Measurements from ENCODE around the gene FUT3.

The FUT3 gene

DNA sequence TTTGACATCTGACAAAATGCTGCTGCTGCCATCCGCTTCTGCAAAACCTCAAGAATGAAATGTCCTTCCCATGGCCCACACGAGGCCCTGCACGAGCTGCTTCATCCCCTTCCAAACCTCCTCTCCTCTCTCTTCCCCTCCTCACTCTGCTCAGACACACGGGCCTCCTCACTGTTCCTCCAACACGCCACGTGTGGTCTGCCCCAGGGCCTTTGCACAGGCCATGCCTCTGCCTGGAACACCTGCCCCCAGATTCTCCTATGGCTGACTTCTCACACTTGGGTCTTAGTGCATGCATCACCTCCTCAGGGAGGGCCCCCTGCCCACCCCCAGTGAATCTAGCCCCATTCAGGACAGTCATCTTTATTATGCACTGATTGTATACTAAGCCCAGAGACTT is 30.5 kb downstream of the FUT3 start:
- H3K4me1 Mint-ChIP-seq (ENCODE audit: low read depth in 2 of 2), result no peaks in the 10 kb centered on the region
- peaks cover 14 to 22% of the 10 kb centered on the region in 2 donors for H3K27me3 Mint-ChIP-seq
- peaks cover 6% of the 10 kb centered on the region for H3K36me3 Mint-ChIP-seq (ENCODE audit: insufficient read depth)
- DNase-seq (no peak), ATAC-seq (replicated peaks) (no peak)
- peaks cover 0 to 2% of the 10 kb centered on the region in 2 donors for H3K9me3 Mint-ChIP-seq
- H3K27ac Mint-ChIP-seq, result no peak overlapping the region
- no peak overlapping the region for H3K4me3 Mint-ChIP-seq

DNA sequence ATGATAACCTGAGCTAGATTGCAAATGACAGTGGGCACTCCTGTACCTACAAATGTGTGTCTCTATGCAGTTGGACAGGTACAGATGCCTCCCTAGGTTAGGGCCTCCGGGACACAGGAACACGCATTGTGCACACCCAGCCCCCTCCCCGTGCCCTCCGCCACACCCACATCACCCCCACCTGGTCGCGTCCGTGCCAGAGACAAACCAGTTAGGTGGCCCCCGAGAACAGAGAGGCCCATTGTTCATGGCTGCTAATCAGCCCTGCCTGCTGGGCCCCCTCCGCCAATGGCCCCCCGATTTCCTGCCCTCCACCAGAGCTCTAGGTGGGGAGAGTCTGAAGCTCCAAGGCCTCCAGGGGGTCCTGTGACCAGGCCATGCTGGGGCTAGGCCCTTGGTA is 32.7 kb downstream of the FUT3 start:
- DNase-seq, result no peak
- H3K4me1 Mint-ChIP-seq (ENCODE audit: low read depth in 2 of 2), result no peaks in the 10 kb centered on the region
- H3K36me3 Mint-ChIP-seq (ENCODE audit: insufficient read depth), result peaks cover 4% of the 10 kb centered on the region
- peaks cover 0 to 2% of the 10 kb centered on the region in 2 donors for H3K9me3 Mint-ChIP-seq
- peaks cover 14 to 22% of the 10 kb centered on the region in 2 donors for H3K27me3 Mint-ChIP-seq
- no peak overlapping the region for H3K4me3 Mint-ChIP-seq
- ATAC-seq (replicated peaks), result no peak
- no peak overlapping the region for H3K27ac Mint-ChIP-seq

DNA sequence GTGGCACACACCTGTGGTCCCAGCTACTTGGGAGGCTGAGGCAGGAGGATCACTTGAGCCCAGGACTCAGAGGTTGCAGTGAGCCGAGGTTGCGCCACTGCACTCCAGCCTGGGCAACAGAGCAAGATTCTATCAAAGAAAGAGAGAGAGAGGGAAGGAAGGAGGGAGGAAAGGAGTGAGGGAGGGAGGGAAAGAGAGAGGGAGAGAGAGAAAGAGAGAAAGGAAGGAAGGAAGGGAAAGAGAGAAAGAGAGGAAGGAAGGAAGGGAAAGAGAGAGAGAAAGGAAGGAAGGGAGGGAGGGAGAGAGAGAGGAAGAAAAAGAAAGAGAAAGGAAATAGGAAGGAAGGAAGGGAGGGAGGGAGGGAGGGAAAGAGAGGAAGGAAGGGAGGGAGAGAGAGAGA is 34.0 kb downstream of the FUT3 start:
- H3K27me3 Mint-ChIP-seq, result peaks cover 14 to 22% of the 10 kb centered on the region in 2 donors
- peaks cover 3% of the 10 kb centered on the region for H3K36me3 Mint-ChIP-seq (ENCODE audit: insufficient read depth)
- peaks cover 0 to 2% of the 10 kb centered on the region in 2 donors for H3K9me3 Mint-ChIP-seq
- DNase-seq (no peak), ATAC-seq (replicated peaks) (no peak)
- H3K4me1 Mint-ChIP-seq (ENCODE audit: low read depth in 2 of 2), result no peaks in the 10 kb centered on the region
- peak overlapping the region in 1 of 2 donors; percentile 39 for H3K27ac Mint-ChIP-seq
- no peak overlapping the region for H3K4me3 Mint-ChIP-seq

DNA sequence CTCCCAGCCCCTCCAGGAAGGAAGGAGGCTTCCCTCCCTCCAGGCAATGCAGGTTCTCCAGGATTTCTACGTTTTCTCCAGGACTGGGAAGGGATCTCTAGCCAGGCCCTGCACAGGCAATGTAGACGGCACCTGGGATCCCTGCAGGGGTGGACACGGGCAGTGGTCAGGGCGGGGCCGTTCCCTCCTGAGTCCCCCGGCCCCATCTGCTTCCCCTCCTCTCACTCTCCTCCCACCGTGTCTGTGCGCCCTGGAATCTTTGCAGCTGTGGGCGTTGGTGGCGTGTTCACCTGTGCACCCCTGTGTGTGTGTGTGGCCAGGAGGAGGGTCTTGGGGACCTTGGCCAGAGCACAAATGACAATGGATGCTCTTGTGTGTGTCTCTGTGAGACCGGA is 36.4 kb downstream of the FUT3 start:
- Mint-ChIP-seq H3K27ac (no peak overlapping the region), H3K4me3 (no peak overlapping the region), H3K4me1 (ENCODE audit: low read depth in 2 of 2) (no peaks in the 10 kb centered on the region), H3K9me3 (no peaks in the 10 kb centered on the region), H3K36me3 (ENCODE audit: insufficient read depth) (no peaks in the 10 kb centered on the region), H3K27me3 (peaks cover 14 to 17% of the 10 kb centered on the region in 2 donors)
- ATAC-seq (replicated peaks) (no peak), DNase-seq (no peak)

GRCh38 chr19:5814123-5814851 is 37.0 kb downstream of the FUT3 start:
- H3K36me3 Mint-ChIP-seq (ENCODE audit: insufficient read depth), result no peaks in the 10 kb centered on the region
- no peaks in the 10 kb centered on the region for H3K4me1 Mint-ChIP-seq (ENCODE audit: low read depth in 2 of 2)
- ATAC-seq (replicated peaks) (no peak), DNase-seq (no peak)
- no peaks in the 10 kb centered on the region for H3K9me3 Mint-ChIP-seq
- peaks cover 14 to 17% of the 10 kb centered on the region in 2 donors for H3K27me3 Mint-ChIP-seq
- no peak overlapping the region for H3K27ac Mint-ChIP-seq
- H3K4me3 Mint-ChIP-seq, result no peak overlapping the region

GRCh38 chr19:5811117-5811516 is 40.1 kb downstream of the FUT3 start:
- no peaks in the 10 kb centered on the region for H3K9me3 Mint-ChIP-seq
- H3K27me3 Mint-ChIP-seq, result no peaks in the 10 kb centered on the region
- H3K4me3 Mint-ChIP-seq, result no peak overlapping the region
- ATAC-seq (replicated peaks) (no peak), DNase-seq (no peak)
- no peaks in the 10 kb centered on the region for H3K4me1 Mint-ChIP-seq (ENCODE audit: low read depth in 2 of 2)
- H3K36me3 Mint-ChIP-seq (ENCODE audit: insufficient read depth), result no peaks in the 10 kb centered on the region
- no peak overlapping the region for H3K27ac Mint-ChIP-seq

- H3K27me3 Mint-ChIP-seq, result peaks cover 0 to under 1% of the 10 kb centered on the region in 2 donors
- DNase-seq (no peak), ATAC-seq (replicated peaks) (no peak)
- no peaks in the 10 kb centered on the region for H3K9me3 Mint-ChIP-seq
- H3K36me3 Mint-ChIP-seq (ENCODE audit: insufficient read depth), result peaks cover 4% of the 10 kb centered on the region
- peak overlapping the region in 1 of 2 donors; percentile 55 for H3K27ac Mint-ChIP-seq
- H3K4me1 Mint-ChIP-seq (ENCODE audit: low read depth in 2 of 2), result peaks cover 1 to 2% of the 10 kb centered on the region in 2 donors
- no peak overlapping the region for H3K4me3 Mint-ChIP-seq
Observed at GRCh38 chr19:5809469-5809868, 41.8 kb downstream of the FUT3 start.

GRCh38 chr19:5809053-5809452 is 42.2 kb downstream of the FUT3 start:
- ATAC-seq (replicated peaks) (no peak), DNase-seq (no peak)
- Mint-ChIP-seq H3K27ac (peak overlapping the region in 1 of 2 donors; percentile 55), H3K36me3 (ENCODE audit: insufficient read depth) (peaks cover 4% of the 10 kb centered on the region), H3K4me3 (no peak overlapping the region), H3K4me1 (ENCODE audit: low read depth in 2 of 2) (peaks cover 6% of the 10 kb centered on the region in 2 donors), H3K9me3 (no peaks in the 10 kb centered on the region), H3K27me3 (peaks cover 0 to 5% of the 10 kb centered on the region in 2 donors)

DNA sequence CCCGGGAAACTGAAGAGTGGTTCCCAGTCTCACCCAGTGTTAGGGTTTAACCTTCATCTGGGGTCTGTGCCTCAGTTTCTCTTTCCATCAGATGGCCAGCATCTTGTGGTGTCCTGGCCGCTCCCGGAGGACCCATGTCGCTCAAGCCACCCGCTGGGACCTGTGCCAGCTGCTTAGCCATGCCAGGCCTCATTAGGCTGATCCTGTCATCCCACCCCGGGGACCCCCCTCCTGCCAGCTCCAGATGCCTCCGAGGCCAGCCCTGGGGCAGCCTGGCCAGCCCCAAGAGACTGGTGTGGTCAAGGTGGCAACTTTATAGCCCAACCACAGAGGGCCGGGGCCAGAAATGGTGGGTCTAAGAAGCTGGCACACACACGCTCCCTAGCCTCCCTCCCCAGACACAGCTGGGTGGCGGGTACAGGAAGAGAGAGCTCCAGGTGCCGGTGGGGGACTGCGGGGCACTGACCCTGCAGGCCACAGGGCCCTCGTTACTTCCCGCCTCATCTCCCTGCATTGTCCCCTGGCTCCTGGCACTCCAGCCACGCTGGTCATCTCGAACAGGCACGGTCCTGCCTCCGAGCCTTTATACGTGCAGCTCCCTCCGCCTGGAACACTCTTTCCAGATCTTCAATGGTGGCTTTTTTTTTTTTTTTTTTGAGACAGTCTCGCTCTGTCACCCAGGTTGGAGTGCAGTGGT is 43.0 kb downstream of the FUT3 start:
- H3K36me3 Mint-ChIP-seq (ENCODE audit: insufficient read depth), result peaks cover 4% of the 10 kb centered on the region
- no peaks in the 10 kb centered on the region for H3K9me3 Mint-ChIP-seq
- H3K27ac Mint-ChIP-seq, result no peak overlapping the region
- ATAC-seq (replicated peaks) (no peak), DNase-seq (no peak)
- H3K4me3 Mint-ChIP-seq, result no peak overlapping the region
- peaks cover 11 to 12% of the 10 kb centered on the region in 2 donors for H3K4me1 Mint-ChIP-seq (ENCODE audit: low read depth in 2 of 2)
- peaks cover 0 to 12% of the 10 kb centered on the region in 2 donors for H3K27me3 Mint-ChIP-seq

DNA sequence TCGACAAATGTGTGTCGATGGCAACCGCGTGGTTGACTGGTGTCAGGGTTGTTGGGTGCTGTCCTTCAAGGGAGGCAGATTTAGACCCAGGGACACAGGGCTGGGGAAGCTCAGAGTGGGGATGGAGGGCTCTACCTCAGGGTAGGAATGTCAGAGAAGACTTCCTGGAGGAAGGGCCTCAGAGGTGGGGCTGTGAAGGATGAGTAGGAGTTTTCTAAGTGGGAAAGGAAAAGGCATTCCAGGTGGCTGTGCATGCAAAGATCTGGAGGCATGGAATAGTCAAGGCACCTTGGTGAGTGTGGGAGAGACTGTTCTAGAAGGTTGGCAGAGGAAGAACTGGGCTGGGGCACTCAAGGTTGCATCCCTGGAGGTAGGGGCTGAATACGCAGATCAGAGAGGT is 44.3 kb downstream of the FUT3 start:
- Mint-ChIP-seq H3K4me3 (no peak overlapping the region), H3K4me1 (ENCODE audit: low read depth in 2 of 2) (peaks cover 12 to 13% of the 10 kb centered on the region in 2 donors), H3K36me3 (ENCODE audit: insufficient read depth) (peaks cover 4% of the 10 kb centered on the region), H3K27ac (no peak overlapping the region), H3K27me3 (peaks cover 3 to 24% of the 10 kb centered on the region in 2 donors), H3K9me3 (no peaks in the 10 kb centered on the region)
- no peak for DNase-seq
- no peak for ATAC-seq (replicated peaks)

- no peak for ATAC-seq (replicated peaks)
- Mint-ChIP-seq H3K36me3 (ENCODE audit: insufficient read depth) (peaks cover 4% of the 10 kb centered on the region), H3K4me1 (ENCODE audit: low read depth in 2 of 2) (peaks cover 13 to 14% of the 10 kb centered on the region in 2 donors), H3K9me3 (no peaks in the 10 kb centered on the region), H3K4me3 (peak overlapping the region; percentile 29 to 31), H3K27ac (no peak overlapping the region), H3K27me3 (peaks cover 6 to 32% of the 10 kb centered on the region in 2 donors)
- DNase-seq, result no peak
Observed at GRCh38 chr19:5806133-5806489, 45.1 kb downstream of the FUT3 start.

- Mint-ChIP-seq H3K4me3 (peak overlapping the region; percentile 33 to 62), H3K27me3 (peaks cover 9 to 37% of the 10 kb centered on the region in 2 donors), H3K9me3 (no peaks in the 10 kb centered on the region), H3K4me1 (ENCODE audit: low read depth in 2 of 2) (peaks cover 13 to 14% of the 10 kb centered on the region in 2 donors), H3K36me3 (ENCODE audit: insufficient read depth) (peaks cover 4% of the 10 kb centered on the region), H3K27ac (no peak overlapping the region)
- peak; percentile 32 to 47 (median 39) for DNase-seq
- ATAC-seq (replicated peaks), result peak; percentile 13
Observed at GRCh38 chr19:5805462-5806132, 45.7 kb downstream of the FUT3 start.

GRCh38 chr19:5804516-5805461 is 46.5 kb downstream of the FUT3 start, which contains the start of gene NRTN:
Gene NRTN, plus strand, starts transcription at chr19:5805067. Its CDS starts 19,099 bp downstream, at chr19:5824166.
- H3K36me3 Mint-ChIP-seq (ENCODE audit: insufficient read depth), result peaks cover 4% of the 10 kb centered on the region
- peak within 1 kb of the TSS; percentile 77 to 87 for H3K4me3 Mint-ChIP-seq
- DNase-seq, result no peak
- ATAC-seq (replicated peaks), result peak; percentile 34
- peak within 1 kb of the TSS; percentile 8 to 90 for H3K27ac Mint-ChIP-seq
- H3K27me3 Mint-ChIP-seq, result peaks cover 15 to 45% of the 10 kb centered on the region in 2 donors
- peaks cover 13 to 14% of the 10 kb centered on the region in 2 donors for H3K4me1 Mint-ChIP-seq (ENCODE audit: low read depth in 2 of 2)
- H3K9me3 Mint-ChIP-seq, result no peaks in the 10 kb centered on the region
